HL-60 (cell line): ENCODE results near the gene PAGE4.

Source experiments
- DNase-seq, 2 experiments: peaks; one replicate each; pipeline ENCODE4 v3.0.0-alpha.2; 2010 to 2020; ENCODE audit warnings: low read depth in 1 of 2, low spot score in 1 of 2
- H3K27ac ChIP-seq: fragments of 250-450 bp; sonication (Bioruptor Pico); replicated peaks from 2 replicates; pipeline ENCODE4 v1.5.1; 2020; ENCODE audit warnings: mild to moderate bottlenecking, moderate library complexity
- H3K27me3 ChIP-seq: fragments of 250-450 bp; sonication (Bioruptor Pico); 2 replicates; pipeline ENCODE4 v1.5.1; 2021; ENCODE audit warnings: mild to moderate bottlenecking, moderate library complexity; ENCODE audit not compliant: insufficient read depth, poor library complexity, severe bottlenecking
- H3K4me3 ChIP-seq: replicated peaks from 2 replicates; pipeline ENCODE4 v1.5.1; 2011; ENCODE audit warnings: mild to moderate bottlenecking, control low read depth, low read length; ENCODE audit not compliant: insufficient read depth
- CTCF ChIP-seq: IDR thresholded peaks from one replicate; pipeline ENCODE4 v1.5.1; 2011; ENCODE audit warnings: low read length, control low read depth, inconsistent platforms; ENCODE audit not compliant: insufficient read depth
- GABPA ChIP-seq: IDR thresholded peaks from 2 replicates; pipeline ENCODE4 v1.6.1; 2012; ENCODE audit warnings: low read depth
- POLR2AphosphoS5 ChIP-seq: IDR thresholded peaks from 2 replicates; pipeline ENCODE4 v1.6.1; 2012; ENCODE audit warnings: low read depth
- REST ChIP-seq: IDR thresholded peaks from 2 replicates; pipeline ENCODE4 v1.6.1; 2012; ENCODE audit warnings: low read depth; ENCODE audit not compliant: insufficient replicate concordance
- SPI1 ChIP-seq: IDR thresholded peaks from 2 replicates; pipeline ENCODE4 v1.6.1; 2012; ENCODE audit warnings: low read depth, mild to moderate bottlenecking, borderline replicate concordance

Gene PAGE4

GRCh38 chrX:49876750-49877149, 47.6 kb downstream of the PAGE4 start:
- Histone ChIP-seq H3K27ac (no peak overlapping the region), H3K4me3 (no peak overlapping the region), H3K27me3 (no peaks in the 10 kb centered on the region)
- DNase-seq = peak in 1 of 2 experiments; percentile 14
- TF ChIP-seq SPI1 (no peak), CTCF (peak; percentile 3)

GRCh38 chrX:49877397-49878101, 48.4 kb downstream of the PAGE4 start:
- no peak overlapping the region for H3K27ac ChIP-seq
- DNase-seq = no peak
- TF ChIP-seq CTCF (no peak), GABPA (no peak), SPI1 (no peak), POLR2AphosphoS5 (no peak), REST (no peak)
- H3K27me3 ChIP-seq = no peaks in the 10 kb centered on the region
- no peak overlapping the region for H3K4me3 ChIP-seq

- no peak overlapping the region for H3K27ac ChIP-seq
- no peak for TF ChIP-seq SPI1
- TF ChIP-seq POLR2AphosphoS5 = no peak
- no peak for TF ChIP-seq CTCF
- TF ChIP-seq REST = no peak
- TF ChIP-seq GABPA = no peak
- no peak overlapping the region for H3K4me3 ChIP-seq
- DNase-seq = no peak
- no peaks in the 10 kb centered on the region for H3K27me3 ChIP-seq
Observed at GRCh38 chrX:49878128-49878833, 49.2 kb downstream of the PAGE4 start.
